CD4-positive, alpha-beta T cell treated with Interleukin-6 for 4 hours (primary cell): ENCODE results near the gene TSPAN4.
A peak's percentile ranks its signal among the peaks of the same experiment; 100 is the strongest.

Experiments used
- DNase-seq: peaks from one replicate; pipeline ENCODE4 v3.0.0-alpha.2; 2020; ENCODE audit warnings: mixed read lengths

TSPAN4 gene

DNA sequence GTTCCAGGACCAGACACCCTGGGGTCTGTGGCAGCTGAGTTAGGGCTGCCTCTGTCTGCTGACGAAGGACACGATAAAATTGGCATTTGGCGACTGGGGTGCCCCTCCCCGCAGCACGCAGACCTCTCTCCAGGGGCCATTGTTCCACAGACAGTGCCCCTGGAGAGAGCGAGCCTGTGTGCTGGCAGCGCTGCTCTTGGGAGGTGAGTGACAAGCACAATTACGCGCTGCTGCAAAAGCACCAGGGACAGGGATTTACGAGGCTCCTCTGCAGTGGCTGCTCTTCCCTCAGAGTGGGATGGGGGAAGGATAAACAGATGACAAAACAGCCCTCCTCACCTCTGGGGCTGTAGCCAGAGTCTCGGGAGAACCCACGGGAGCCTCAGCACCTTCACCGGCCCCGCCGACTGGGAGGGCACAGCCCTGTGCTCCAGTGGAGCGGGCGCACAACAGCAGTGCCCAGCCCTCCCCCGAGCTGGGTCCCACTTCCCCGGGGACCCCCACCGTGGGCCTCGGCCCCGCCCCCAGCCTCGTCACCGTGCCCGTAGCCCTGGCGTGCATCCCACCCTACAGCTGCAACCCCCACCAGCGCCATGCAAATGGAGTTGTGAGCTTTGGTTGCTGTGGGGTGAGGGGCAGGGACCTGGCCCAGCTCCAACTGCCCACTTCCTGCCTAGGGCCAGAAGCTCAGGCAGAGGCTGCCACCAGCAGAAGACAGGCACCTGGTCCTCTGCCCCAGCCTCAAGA, 48.3 kb downstream of the TSPAN4 start:
- DNase-seq, result no peak

GRCh38 chr11:893008-893654, 50.5 kb downstream of the TSPAN4 start:
- DNase-seq, result no peak

DNA sequence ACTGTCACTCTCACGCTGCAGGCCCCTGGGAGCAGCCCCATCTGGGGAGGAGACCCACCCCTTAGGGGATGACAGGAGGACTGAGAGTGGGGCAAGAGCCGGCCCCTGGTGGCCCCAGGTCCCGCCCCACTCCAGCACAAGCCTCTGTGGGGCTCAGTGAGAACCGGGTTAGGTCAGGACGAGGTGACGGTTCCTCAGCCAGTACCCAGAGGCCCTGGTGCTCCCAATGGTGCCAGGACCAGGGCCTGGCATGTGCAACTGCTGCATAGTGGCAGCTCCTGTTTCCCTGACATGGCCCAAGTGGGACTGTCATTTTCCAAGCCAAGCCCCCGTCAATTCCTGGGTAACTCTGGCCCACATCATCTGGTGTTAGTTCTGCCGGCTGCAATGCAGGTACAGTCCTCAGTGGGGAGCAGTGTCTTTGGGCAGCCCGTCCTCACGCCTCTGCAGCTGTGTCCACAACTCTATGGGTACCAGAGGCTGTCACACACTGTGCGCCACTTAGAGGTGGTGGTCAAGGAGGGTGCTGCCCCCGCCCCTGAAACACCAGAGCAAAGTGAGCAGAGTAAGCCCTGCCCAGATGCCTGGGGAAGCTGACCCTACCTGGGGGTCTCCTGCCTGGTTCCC, 52.0 kb downstream of the TSPAN4 start:
- no peak for DNase-seq

DNA sequence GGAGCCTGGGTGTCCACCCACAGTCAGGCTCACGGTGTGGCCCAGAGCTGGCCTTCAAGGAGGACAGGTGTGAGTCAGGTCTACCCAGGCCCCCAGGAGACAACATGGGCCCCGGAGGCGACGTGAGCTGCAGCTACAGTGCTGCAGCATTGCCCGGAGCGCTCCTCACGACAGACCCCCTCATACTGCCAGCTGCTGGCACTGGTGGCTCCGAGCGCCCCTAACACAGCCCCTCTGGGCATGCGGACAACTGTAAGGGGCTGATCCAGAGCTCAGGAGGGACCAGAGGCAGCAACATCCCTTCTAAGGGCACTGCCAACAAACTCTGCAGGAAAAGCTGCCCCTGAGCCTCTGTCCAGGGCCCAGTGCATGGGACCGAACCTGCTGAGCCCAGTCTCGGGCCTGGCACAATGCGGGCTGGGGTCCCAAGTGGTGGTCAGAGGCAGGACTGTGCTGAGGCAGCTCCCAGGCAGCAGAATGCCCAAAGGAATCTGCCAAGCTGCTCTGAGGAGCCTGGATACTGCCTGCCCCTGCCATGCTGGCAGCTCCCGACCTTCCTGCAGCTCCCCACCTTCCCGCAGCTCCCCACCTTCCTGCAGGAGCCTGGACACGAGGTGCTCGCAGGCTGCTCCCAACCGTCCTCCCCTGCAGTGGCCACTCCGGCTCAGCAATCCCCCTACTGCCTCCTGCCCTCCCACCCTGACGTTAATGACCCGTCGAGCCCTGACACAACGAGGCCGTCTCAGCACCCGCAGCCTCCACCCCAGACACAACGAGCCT, 52.9 kb downstream of the TSPAN4 start:
- DNase-seq, result no peak

- DNase-seq, result no peak
Observed at GRCh38 chr11:897253-898142, 54.8 kb downstream of the TSPAN4 start.

- DNase-seq, result no peak
Observed at GRCh38 chr11:898143-898511, 55.5 kb downstream of the TSPAN4 start.

DNA sequence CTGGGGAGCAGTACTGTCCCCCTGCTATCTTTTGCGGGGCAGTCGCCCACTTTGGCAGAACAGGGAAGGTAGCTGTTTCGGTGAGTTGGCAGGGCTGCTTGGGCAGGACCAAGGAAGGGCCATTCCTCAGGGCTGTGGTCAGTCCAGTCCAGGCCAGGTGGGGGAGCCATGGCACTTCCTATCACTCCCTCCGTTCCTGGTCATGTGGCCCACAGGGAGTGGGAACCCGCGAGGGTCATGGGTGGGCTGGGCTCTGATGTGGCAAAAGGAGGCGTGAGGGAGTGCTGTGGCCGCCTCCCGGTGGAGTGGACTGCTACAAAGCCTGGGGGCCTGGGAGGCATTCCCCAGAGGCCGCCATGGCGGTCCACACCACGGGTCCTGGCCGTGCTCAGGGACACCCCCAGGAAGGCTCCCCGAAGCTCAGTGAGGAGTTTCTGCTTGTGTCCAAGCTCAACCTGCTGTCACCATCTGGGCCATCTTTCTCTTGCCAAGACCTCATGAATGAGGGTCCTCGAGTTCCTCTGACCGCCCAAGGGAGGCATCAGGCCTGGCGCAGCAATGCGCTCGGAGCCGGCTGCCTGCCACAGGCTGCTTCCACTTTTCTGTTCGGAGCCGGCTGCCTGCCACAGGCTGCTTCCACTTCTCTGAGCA, 56.0 kb downstream of the TSPAN4 start:
- no peak for DNase-seq

DNA sequence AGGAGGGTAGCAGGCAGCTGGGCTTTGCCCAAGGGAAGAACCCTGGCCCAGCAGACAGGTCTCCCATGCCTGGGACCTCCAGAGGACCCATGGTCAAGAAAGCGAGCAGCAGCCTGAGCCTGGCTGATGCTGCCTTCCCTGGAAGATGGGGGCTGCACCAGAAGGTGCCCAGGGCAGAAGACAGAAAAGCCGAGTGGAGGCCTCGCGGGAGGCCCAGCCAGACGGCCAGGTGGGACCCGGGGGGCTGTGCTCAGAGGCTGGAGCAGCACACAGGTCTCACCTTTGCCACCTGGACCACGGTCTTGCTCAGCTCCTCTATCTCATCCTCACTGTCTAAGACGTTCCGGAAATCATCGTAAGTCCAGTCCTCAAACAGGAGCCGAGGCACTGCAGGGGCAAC, 57.1 kb downstream of the TSPAN4 start:
- DNase-seq, result no peak

- no peak for DNase-seq
Observed at GRCh38 chr11:900545-900944, 57.9 kb downstream of the TSPAN4 start.

- no peak for DNase-seq
Observed at GRCh38 chr11:901452-902061, 58.9 kb downstream of the TSPAN4 start.

DNA sequence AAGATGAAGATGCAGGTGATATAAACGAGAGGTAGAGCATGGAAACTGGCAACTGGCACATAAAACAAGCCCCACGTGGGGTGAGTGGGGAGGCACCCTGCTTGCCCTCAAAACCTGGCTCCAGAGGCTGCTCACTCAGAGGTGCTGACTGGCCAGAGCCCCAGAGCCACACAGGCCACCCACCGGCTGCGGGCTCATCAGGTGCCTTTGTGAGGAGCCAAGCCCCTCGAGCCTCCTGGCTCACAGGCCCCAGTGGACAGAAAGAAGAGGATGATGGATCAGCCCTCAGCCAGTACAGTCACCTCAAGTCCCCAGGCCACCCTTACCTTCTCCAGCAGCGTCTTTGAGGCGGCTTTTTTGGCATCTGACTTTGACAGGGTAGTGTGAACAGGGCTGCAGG, 61.7 kb downstream of the TSPAN4 start:
- DNase-seq, result no peak

GRCh38 chr11:905952-906351, 63.3 kb downstream of the TSPAN4 start:
- DNase-seq, result no peak

- DNase-seq, result no peak
Observed at GRCh38 chr11:907668-908067, 65.0 kb downstream of the TSPAN4 start.

GRCh38 chr11:908273-908672, 65.6 kb downstream of the TSPAN4 start:
- DNase-seq, result no peak

- no peak for DNase-seq
Observed at GRCh38 chr11:909406-909805, 66.8 kb downstream of the TSPAN4 start.

GRCh38 chr11:910044-910588, 67.5 kb downstream of the TSPAN4 start:
- no peak for DNase-seq

DNA sequence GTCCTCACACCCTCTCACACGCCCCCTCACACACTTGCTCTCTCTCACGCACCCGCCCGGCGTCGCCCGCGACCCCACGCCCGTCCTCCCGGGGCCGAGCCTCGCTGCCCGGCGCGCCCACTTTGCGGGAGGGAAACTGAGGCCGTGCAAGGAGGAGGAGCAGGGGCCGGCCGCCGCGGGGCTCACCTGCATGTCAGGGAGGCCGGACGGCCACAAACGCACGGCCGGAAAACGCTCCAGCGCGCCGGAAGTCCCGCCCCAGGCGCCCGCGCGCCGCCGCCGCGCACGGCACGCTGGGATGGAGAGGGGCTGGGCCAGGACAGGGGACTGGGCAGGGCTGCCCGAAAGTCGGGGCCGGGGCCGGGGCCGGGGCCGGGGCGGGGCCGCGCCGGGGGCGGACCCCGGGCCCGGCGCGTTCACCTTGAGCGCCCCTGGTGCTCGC, 68.0 kb downstream of the TSPAN4 start, which contains the start of gene CHID1:
TSS of gene CHID1 (minus strand) at position 222 of the 442 bp plus-strand sequence. CDS start 5,994 bp downstream, outside the sequence.
- peak; percentile 85 for DNase-seq

DNA sequence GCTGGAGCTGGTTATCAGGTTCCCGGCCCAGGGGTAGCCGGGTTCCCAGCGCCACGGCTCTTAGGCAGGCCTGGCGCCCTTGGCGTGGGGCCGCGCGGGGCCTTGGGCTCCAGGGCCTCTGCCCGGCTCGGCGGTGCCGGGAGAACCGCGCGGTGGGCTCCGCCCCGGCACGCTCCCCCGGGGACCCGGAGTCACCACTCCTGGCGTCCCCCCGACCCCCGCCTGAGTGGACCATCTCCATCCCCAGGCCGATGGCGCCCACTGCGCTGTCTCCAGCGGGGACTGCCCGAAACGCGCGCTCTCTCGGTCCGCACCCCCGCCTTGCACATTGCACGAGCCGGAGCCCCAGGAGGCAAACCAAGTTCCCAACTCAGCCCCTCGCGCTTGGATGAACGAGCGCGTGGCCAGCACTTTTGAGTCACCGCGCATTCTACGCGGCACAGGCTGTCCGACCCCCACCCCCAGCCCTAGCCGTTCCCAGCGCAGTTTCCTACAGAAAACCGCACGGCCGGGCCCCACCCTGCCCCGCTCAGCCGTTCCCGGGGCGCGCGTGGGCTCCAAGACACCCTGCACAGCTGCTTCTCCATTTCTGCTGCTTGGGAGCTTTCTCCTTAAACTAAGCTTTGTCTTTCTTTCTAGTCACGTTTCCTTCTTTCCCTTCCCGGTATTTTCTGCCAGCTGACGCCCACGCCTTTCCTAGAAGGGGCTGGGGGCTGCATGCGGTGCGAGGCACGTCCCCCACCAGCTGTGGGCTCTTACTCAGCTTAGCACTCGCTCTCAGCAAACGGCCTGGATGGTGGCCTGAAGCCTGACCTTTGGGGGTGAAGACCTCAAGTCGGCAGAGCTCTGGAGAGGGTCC, 68.6 kb downstream of the TSPAN4 start:
- peak; percentile 38 for DNase-seq

DNA sequence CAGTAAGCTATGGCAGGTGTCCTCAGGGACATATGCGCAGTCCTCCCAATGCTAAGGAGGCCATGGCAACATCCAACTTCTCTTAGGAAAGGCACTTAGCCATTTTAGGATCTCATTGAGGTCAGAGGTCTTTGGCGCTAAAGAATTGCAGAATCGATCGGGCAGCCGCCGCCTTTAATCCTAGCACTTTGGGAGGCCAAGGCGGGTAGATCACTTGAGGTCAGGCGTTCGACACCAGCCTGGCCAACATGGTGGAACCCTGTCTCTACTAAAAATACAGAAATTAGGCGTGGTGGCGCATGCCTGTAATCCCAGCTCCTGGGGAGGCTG, 69.2 kb downstream of the TSPAN4 start:
- no peak for DNase-seq

GRCh38 chr11:912266-912665, 69.6 kb downstream of the TSPAN4 start:
- no peak for DNase-seq
